HepG2 (cell line): ENCODE measurements around the gene CNTNAP1. TPM values are rescaled to one million over a fixed set of nuclear protein-coding genes. Genes with fewer than 3 reads are reported as not detected.

Experiments
- BCL6 ChIP-seq: IDR thresholded peaks from 2 replicates; pipeline ENCODE4 v1.6.1; 2016; ENCODE audit warnings: missing genetic modification reagents, missing compliant biosample characterization
- FOXA3 ChIP-seq: IDR thresholded peaks from 2 replicates; pipeline ENCODE4 v1.6.1; 2016; ENCODE audit warnings: missing genetic modification reagents, missing compliant biosample characterization
- MXI1 ChIP-seq: IDR thresholded peaks from 3 replicates; pipeline ENCODE4 v1.6.1; 2012; ENCODE audit warnings: low read depth, low read length, inconsistent platforms, borderline replicate concordance
- NBN ChIP-seq: fragments of 450-650 bp; conservative IDR thresholded peaks from 2 replicates; pipeline ENCODE4 v1.6.1; 2017
- SIX1 ChIP-seq: sonication (generic); formaldehyde crosslinking; IDR thresholded peaks from 2 replicates; pipeline ENCODE4 v1.4.0; 2020; ENCODE audit warnings: missing genetic modification reagents, borderline replicate concordance
- TCF7 ChIP-seq: sonication (generic); IDR thresholded peaks from 2 replicates; pipeline ENCODE4 v1.6.1; 2016; ENCODE audit warnings: antibody characterized with exemption, low read depth
- ZNF10 ChIP-seq: sonication (generic); formaldehyde crosslinking; IDR thresholded peaks from 2 replicates; pipeline ENCODE4 v1.4.0; 2020; ENCODE audit warnings: mild to moderate bottlenecking, low read depth, missing genetic modification reagents, borderline replicate concordance
- ZNF235 ChIP-seq: sonication (generic); formaldehyde crosslinking; IDR thresholded peaks from 2 replicates; pipeline ENCODE4 v1.8.1; 2023; ENCODE audit warnings: mild to moderate bottlenecking, missing genetic modification reagents, borderline replicate concordance
- ZNF547 ChIP-seq: sonication (generic); formaldehyde crosslinking; IDR thresholded peaks from 2 replicates; pipeline ENCODE4 v1.5.1; 2020; ENCODE audit warnings: mild to moderate bottlenecking, missing genetic modification reagents
- ZNF562 ChIP-seq: sonication (generic); formaldehyde crosslinking; IDR thresholded peaks from 2 replicates; pipeline ENCODE4 v1.8.0; 2022; ENCODE audit warnings: missing genetic modification reagents, borderline replicate concordance
- ZNF629 ChIP-seq: sonication (generic); formaldehyde crosslinking; conservative IDR thresholded peaks from 2 replicates; pipeline ENCODE4 v1.5.0; 2020; ENCODE audit warnings: missing genetic modification reagents
- ZNF773 ChIP-seq: sonication (generic); formaldehyde crosslinking; IDR thresholded peaks from 2 replicates; pipeline ENCODE4 v1.4.0; 2020; ENCODE audit warnings: missing genetic modification reagents, borderline replicate concordance
- polyA plus RNA-seq, 8 experiments: library from polyadenylated mRNA; depleted of rRNA in 3 of 8; stranded (reverse) in 7 of 8; unstranded in 1 of 8; fragments of >200 nt; fragmentation: Illumina TruSeq in 4 of 8; extraction: Trizol in 4 of 8; gene quantifications; 2 replicates each; pipeline versions ENCODE4 v1.2.1 to v1.2.3, GENCODE V29; 2011 to 2016; ENCODE audit warnings: low read depth in 4 of 8, missing spikeins in 1 of 8, mixed read lengths in 1 of 8; ENCODE audit not compliant: insufficient read depth in 1 of 8
- total RNA-seq, 5 experiments: library from RNA; depleted of rRNA; stranded (reverse); fragments of >200 nt; fragmentation: Illumina TruSeq; extraction: Trizol; gene quantifications; 2 replicates each; pipeline ENCODE4 v1.2.3, GENCODE V29; 2016; ENCODE audit warnings: low read depth in 1 of 5
- TF ChIP-seq, protein P1 (sequence below): sonication (generic); formaldehyde crosslinking; IDR thresholded peaks from 2 replicates; pipeline ENCODE4 v1.4.0; 2020; ENCODE audit warnings: missing genetic modification reagents
- TF ChIP-seq, protein P2 (sequence below): sonication (generic); formaldehyde crosslinking; IDR thresholded peaks from 2 replicates; pipeline ENCODE4 v1.4.0; 2020; ENCODE audit warnings: missing genetic modification reagents
- TF ChIP-seq, protein P3 (sequence below): sonication (generic); formaldehyde crosslinking; IDR thresholded peaks from 2 replicates; pipeline ENCODE4 v1.4.0; 2020; ENCODE audit warnings: missing genetic modification reagents; ENCODE audit errors: not compliant biosample characterization
- TF ChIP-seq, protein P4 (sequence below): sonication (generic); formaldehyde crosslinking; IDR thresholded peaks from 2 replicates; pipeline ENCODE4 v1.8.0; 2022; ENCODE audit warnings: missing genetic modification reagents, low read depth, mild to moderate bottlenecking, borderline replicate concordance
- TF ChIP-seq, protein P5 (sequence below): sonication (generic); formaldehyde crosslinking; conservative IDR thresholded peaks from 2 replicates; pipeline ENCODE4 v1.4.0; 2020; ENCODE audit warnings: missing genetic modification reagents
- TF ChIP-seq, protein P6 (sequence below): IDR thresholded peaks from 2 replicates; pipeline ENCODE4 v1.6.1; 2016; ENCODE audit warnings: mild to moderate bottlenecking

CNTNAP1 gene
- total and polyA plus RNA-seq, 2 of the 13 experiments (the other 11 are each of a cell fraction or from before 2014, with no cell fraction given) = 4.5 to 7.7 TPM

DNA sequence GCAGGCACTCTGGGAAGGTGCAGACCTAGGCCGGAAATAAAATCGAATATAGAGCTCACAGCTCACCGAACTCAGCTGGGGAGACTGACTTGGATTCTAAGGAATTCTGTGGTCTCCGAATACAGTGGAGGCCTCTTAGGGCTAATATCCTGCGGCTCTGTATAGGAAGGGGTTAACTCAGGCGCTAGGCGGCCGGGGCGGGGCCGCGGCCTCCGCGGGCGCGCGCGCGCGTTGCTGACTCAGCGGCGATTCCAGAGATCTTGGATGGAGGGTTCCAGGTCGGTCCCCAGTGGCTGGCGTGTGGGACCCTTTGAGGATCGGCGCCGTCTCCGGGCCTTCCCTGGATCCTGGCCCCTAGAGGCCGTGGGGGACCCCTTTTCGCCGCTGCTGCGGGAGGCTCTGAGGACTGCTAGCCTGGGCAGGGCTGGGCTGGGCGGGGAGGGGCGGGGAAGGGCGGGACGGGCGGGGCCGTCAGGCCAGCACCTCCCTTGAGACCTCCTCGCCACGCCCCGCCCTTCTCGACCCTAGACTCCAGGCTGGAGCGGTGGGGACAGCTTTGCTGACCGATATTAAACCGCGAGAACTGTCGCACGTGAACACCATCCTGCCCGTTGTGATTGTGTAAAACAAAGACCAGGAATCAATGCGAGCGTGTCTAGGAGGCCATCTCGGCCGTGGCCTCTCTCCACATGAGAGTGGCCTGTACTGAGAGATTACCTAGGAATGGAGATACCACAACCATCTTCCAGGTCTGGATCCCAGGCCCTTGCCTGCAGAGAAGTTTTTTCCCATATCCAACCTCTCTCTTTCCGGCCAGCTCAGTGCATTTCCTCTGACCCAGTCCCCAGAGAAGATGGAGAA, 4.2 kb upstream of the CNTNAP1 start (continued):
- TF ChIP-seq, protein P1, sequence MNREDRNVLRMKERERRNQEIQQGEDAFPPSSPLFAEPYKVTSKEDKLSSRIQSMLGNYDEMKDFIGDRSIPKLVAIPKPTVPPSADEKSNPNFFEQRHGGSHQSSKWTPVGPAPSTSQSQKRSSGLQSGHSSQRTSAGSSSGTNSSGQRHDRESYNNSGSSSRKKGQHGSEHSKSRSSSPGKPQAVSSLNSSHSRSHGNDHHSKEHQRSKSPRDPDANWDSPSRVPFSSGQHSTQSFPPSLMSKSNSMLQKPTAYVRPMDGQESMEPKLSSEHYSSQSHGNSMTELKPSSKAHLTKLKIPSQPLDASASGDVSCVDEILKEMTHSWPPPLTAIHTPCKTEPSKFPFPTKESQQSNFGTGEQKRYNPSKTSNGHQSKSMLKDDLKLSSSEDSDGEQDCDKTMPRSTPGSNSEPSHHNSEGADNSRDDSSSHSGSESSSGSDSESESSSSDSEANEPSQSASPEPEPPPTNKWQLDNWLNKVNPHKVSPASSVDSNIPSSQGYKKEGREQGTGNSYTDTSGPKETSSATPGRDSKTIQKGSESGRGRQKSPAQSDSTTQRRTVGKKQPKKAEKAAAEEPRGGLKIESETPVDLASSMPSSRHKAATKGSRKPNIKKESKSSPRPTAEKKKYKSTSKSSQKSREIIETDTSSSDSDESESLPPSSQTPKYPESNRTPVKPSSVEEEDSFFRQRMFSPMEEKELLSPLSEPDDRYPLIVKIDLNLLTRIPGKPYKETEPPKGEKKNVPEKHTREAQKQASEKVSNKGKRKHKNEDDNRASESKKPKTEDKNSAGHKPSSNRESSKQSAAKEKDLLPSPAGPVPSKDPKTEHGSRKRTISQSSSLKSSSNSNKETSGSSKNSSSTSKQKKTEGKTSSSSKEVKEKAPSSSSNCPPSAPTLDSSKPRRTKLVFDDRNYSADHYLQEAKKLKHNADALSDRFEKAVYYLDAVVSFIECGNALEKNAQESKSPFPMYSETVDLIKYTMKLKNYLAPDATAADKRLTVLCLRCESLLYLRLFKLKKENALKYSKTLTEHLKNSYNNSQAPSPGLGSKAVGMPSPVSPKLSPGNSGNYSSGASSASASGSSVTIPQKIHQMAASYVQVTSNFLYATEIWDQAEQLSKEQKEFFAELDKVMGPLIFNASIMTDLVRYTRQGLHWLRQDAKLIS = no peak; the same call in 1 of the 2 replicates
- TF ChIP-seq BCL6 (CRISPR knock-in tag) (peak; percentile 85), ZNF562 (CRISPR knock-in tag) (no peak), NBN (no peak), ZNF629 (CRISPR knock-in tag) (0 out of 2 replicates have a peak, but pooled peaks have one; percentile 3), MXI1 (peak; percentile 59; the same call in 1 of the 3 replicates), SIX1 (no peak), ZNF547 (CRISPR knock-in tag) (no peak), TCF7 (no peak; the same call in 1 of the 2 replicates), FOXA3 (CRISPR knock-in tag) (peak; percentile 69), ZNF235 (CRISPR knock-in tag) (no peak), ZNF10 (CRISPR knock-in tag) (no peak), ZNF773 (CRISPR knock-in tag) (no peak; the same call in 1 of the 2 replicates)
- TF ChIP-seq, protein P2, sequence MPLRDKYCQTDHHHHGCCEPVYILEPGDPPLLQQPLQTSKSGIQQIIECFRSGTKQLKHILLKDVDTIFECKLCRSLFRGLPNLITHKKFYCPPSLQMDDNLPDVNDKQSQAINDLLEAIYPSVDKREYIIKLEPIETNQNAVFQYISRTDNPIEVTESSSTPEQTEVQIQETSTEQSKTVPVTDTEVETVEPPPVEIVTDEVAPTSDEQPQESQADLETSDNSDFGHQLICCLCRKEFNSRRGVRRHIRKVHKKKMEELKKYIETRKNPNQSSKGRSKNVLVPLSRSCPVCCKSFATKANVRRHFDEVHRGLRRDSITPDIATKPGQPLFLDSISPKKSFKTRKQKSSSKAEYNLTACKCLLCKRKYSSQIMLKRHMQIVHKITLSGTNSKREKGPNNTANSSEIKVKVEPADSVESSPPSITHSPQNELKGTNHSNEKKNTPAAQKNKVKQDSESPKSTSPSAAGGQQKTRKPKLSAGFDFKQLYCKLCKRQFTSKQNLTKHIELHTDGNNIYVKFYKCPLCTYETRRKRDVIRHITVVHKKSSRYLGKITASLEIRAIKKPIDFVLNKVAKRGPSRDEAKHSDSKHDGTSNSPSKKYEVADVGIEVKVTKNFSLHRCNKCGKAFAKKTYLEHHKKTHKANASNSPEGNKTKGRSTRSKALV (CRISPR knock-in tag) = peak; percentile 58; the same call in 1 of the 2 replicates
- TF ChIP-seq, protein P3, sequence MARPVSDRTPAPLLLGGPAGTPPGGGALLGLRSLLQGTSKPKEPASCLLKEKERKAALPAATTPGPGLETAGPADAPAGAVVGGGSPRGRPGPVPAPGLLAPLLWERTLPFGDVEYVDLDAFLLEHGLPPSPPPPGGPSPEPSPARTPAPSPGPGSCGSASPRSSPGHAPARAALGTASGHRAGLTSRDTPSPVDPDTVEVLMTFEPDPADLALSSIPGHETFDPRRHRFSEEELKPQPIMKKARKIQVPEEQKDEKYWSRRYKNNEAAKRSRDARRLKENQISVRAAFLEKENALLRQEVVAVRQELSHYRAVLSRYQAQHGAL (CRISPR knock-in tag) = no peak
- TF ChIP-seq, protein P4, sequence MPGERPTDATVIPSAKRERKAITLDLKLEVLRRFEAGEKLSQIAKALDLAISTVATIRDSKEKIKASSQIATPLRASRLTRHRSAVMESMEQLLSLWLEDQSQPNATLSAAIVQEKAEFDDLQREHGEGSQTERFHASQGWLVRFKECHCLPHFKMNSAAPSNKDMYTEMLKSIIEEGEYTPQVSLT = no peak
- TF ChIP-seq, protein P5, sequence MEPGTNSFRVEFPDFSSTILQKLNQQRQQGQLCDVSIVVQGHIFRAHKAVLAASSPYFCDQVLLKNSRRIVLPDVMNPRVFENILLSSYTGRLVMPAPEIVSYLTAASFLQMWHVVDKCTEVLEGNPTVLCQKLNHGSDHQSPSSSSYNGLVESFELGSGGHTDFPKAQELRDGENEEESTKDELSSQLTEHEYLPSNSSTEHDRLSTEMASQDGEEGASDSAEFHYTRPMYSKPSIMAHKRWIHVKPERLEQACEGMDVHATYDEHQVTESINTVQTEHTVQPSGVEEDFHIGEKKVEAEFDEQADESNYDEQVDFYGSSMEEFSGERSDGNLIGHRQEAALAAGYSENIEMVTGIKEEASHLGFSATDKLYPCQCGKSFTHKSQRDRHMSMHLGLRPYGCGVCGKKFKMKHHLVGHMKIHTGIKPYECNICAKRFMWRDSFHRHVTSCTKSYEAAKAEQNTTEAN (CRISPR knock-in tag) = peak; percentile 95
- TF ChIP-seq, protein P6, sequence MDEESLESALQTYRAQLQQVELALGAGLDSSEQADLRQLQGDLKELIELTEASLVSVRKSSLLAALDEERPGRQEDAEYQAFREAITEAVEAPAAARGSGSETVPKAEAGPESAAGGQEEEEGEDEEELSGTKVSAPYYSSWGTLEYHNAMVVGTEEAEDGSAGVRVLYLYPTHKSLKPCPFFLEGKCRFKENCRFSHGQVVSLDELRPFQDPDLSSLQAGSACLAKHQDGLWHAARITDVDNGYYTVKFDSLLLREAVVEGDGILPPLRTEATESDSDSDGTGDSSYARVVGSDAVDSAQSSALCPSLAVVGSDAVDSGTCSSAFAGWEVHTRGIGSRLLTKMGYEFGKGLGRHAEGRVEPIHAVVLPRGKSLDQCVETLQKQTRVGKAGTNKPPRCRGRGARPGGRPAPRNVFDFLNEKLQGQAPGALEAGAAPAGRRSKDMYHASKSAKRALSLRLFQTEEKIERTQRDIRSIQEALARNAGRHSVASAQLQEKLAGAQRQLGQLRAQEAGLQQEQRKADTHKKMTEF (CRISPR knock-in tag) = 0 out of 2 replicates have a peak, but pooled peaks have one; percentile 55
